Transverse colon (tissue), 4 donors: ENCODE measurements around the gene PXYLP1.

Experiments
- CTCF ChIP-seq, 5 experiments: fragments of 200-600 bp in 3 of 5; fragments of 450-650 bp in 2 of 5; sonication (generic) in 3 of 5; IDR thresholded peaks; 1 replicate in 2 of 5; 2 replicates in 3 of 5; pipeline ENCODE4 v1.5.1; 2016 to 2017; ENCODE audit warnings: antibody characterized with exemption in 5 of 5, inconsistent platforms in 3 of 5, mild to moderate bottlenecking in 2 of 5, moderate library complexity in 1 of 5
- POLR2AphosphoS5 ChIP-seq, 3 donors: sonication (generic); formaldehyde crosslinking; IDR thresholded peaks; one replicate each; pipeline ENCODE4 v1.6.1; 2016; ENCODE audit warnings: antibody characterized with exemption in 3 of 3

GRCh38 chr3:141225939-141226338 is 5.7 kb upstream of the PXYLP1 start:
- no peak for TF ChIP-seq CTCF (IDR thresholded peaks at IDR 0.05)
- no peak for TF ChIP-seq POLR2AphosphoS5 (IDR thresholded peaks at IDR 0.05)
